ENCODE measurements around the gene CRYBG1.
"Not testable (repeated sequence)": the region's sequence is repeated elsewhere in the genome, so short reads cannot be mapped to it uniquely, and the experiment has no call there.

The CRYBG1 gene

DNA sequence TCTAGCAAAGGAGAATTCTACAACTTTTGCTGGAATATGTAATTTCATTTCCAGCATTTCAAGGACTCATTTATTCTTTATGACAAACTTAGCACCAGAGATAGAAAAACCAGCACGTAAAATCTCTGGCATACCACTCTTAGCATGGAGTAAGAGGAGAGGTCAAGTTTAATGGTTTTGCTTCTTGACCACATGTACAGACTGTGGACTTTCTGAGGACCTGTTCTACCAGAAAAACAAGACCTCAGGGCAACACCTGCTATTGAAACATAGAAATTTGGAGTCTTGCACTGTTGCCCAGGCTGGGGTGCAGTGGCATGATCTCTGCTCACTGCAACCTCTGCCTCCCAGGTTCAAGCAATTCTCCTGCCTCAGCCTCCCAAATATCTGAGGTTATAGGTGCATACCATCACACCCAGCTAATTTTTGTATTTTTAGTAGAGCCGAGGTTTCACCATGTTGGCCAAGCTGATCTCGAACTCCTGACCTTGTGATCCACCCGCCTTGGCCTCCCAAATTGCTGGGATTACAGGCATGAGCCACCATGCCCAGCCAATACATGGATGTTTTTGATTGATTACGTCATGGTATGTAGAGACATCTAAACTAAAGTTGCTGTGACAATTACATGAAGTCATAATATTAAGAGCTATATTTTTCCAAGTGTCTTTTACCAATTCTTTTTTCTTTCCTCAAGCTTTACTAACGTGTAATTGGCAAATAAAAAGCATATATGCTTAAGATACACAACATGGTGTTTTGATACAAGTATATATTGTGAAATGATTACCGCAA, 36.1 kb downstream of the CRYBG1 start:
- Mint-ChIP-seq H3K4me1 (no peaks in the 10 kb centered on the region), H3K27me3 (ENCODE audit: low read depth) (peaks cover 5% of the 10 kb centered on the region), H3K36me3 (ENCODE audit: low read depth) (no peaks in the 10 kb centered on the region), H3K4me3 (no peak overlapping the region), H3K9me3 (no peaks in the 10 kb centered on the region), H3K27ac (peak overlapping the region in 1 of 3 experiments; percentile 71)
- TF ChIP-seq CTCF (IDR thresholded peaks at IDR 0.05; ENCODE audit: unreplicated experiment in 3 of 3): no peak

DNA sequence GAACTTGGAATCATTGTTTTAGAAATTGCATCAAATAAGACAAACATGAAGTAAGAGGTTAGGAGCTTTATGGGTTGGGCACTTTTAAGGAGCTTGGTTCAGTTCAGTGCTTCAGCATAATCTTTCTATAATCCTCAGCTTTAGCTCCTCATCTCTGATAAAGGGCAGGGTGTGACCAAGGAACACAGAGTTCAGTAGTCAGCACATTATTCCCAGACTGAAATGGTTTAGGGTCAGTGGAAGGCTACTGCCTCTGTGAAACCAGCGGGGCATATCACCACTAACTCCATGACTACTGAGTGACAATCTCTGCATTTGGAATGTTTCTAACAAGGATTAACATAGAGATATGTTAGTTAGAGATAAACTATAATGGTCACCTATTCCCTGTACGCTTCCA, 36.9 kb downstream of the CRYBG1 start:
- no peaks in the 10 kb centered on the region for H3K4me1 Mint-ChIP-seq
- H3K27me3 Mint-ChIP-seq (ENCODE audit: low read depth): no peaks in the 10 kb centered on the region
- TF ChIP-seq CTCF (IDR thresholded peaks at IDR 0.05; ENCODE audit: unreplicated experiment in 3 of 3): no peak
- no peaks in the 10 kb centered on the region for H3K36me3 Mint-ChIP-seq (ENCODE audit: low read depth)
- H3K27ac Mint-ChIP-seq: peak overlapping the region in 2 of 3 experiments; percentile 71 to 80
- H3K4me3 Mint-ChIP-seq: no peak overlapping the region
- H3K9me3 Mint-ChIP-seq: no peaks in the 10 kb centered on the region

DNA sequence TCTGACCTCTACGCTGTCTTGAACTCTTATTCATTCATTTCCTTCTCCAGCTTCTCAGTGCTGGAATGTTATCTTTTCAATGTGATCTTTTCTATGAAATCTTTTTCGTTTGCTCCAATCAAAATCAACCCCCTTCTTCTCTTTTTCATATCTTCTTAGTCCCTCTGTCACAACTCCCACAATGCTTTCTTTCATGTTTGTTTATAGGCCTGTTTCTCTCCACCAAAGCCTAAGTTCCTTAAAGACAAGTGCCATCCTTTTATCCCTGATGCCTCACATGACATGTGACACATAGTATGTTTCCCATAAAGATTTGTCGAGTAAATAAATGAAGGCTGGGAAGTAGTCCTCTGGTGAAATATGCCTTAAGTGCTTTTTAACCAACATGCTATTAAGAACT, 38.1 kb downstream of the CRYBG1 start:
- no peaks in the 10 kb centered on the region for H3K4me1 Mint-ChIP-seq
- no peaks in the 10 kb centered on the region for H3K27me3 Mint-ChIP-seq (ENCODE audit: low read depth)
- H3K27ac Mint-ChIP-seq: peak overlapping the region in 1 of 3 experiments; percentile 23
- H3K9me3 Mint-ChIP-seq: no peaks in the 10 kb centered on the region
- H3K36me3 Mint-ChIP-seq (ENCODE audit: low read depth): no peaks in the 10 kb centered on the region
- no peak overlapping the region for H3K4me3 Mint-ChIP-seq
- TF ChIP-seq CTCF (IDR thresholded peaks at IDR 0.05; ENCODE audit: unreplicated experiment in 3 of 3): no peak

- not testable (repeated sequence) for H3K27me3 Mint-ChIP-seq (ENCODE audit: low read depth); H3K27ac Mint-ChIP-seq; H3K4me1 Mint-ChIP-seq; H3K4me3 Mint-ChIP-seq; H3K36me3 Mint-ChIP-seq (ENCODE audit: low read depth)
- peaks cover 21% of the 10 kb centered on the region for H3K9me3 Mint-ChIP-seq
Measured at GRCh38 chr6:106405044-106405443, 44.5 kb downstream of the CRYBG1 start.

GRCh38 chr6:106411056-106411455, 50.5 kb downstream of the CRYBG1 start:
- no peak for TF ChIP-seq CTCF (IDR thresholded peaks at IDR 0.05; ENCODE audit: unreplicated experiment in 3 of 3)
- Mint-ChIP-seq H3K27me3 (ENCODE audit: low read depth) (peaks cover 4% of the 10 kb centered on the region), H3K36me3 (ENCODE audit: low read depth) (peaks cover 2% of the 10 kb centered on the region), H3K27ac (peak overlapping the region; percentile 31 to 88 (median 61)), H3K9me3 (peaks cover 14% of the 10 kb centered on the region), H3K4me3 (no peak overlapping the region), H3K4me1 (no peaks in the 10 kb centered on the region)

- Mint-ChIP-seq H3K27ac (peak overlapping the region; percentile 31 to 88 (median 53)), H3K9me3 (peaks cover 9% of the 10 kb centered on the region), H3K36me3 (ENCODE audit: low read depth) (no peaks in the 10 kb centered on the region), H3K4me3 (no peak overlapping the region), H3K27me3 (ENCODE audit: low read depth) (peaks cover 4% of the 10 kb centered on the region), H3K4me1 (no peaks in the 10 kb centered on the region)
- no peak for TF ChIP-seq CTCF (IDR thresholded peaks at IDR 0.05; ENCODE audit: unreplicated experiment in 3 of 3)
Measured at GRCh38 chr6:106411643-106412200, 51.2 kb downstream of the CRYBG1 start.

Measured in nephron (organoid).